GM12878 (cell line): ENCODE results near the gene C2orf69. TPM values are rescaled to one million over a fixed set of nuclear protein-coding genes. Genes with fewer than 3 reads are reported as not detected.

Experiments
- ATAC-seq: fragments of 200-7000 bp; cut with Tn5 transposase; 3 replicates; pipeline ENCODE4 v1.9.1; 2020; ENCODE audit warnings: mild to moderate bottlenecking, moderate library complexity
- BruUV-seq: library from RNA; stranded (reverse); fragments of 400-500 nt; replicated peaks from 2 replicates; lab custom pipeline; 2021; lab: Mats Ljungman, UMichigan
- CTCF ChIA-PET: fragments of 300-600 bp; sonication (Branson Sonifier 250); formaldehyde crosslinking; extraction: SDS; loops from one replicate; lab custom pipeline; 2021; ENCODE audit warnings: inconsistent platforms; lab: Yijun Ruan, JAX
- POLR2A ChIA-PET: fragments of 350-600 bp; formaldehyde crosslinking; extraction: SDS; loops from one replicate; lab custom pipeline; 2021; ENCODE audit warnings: inconsistent platforms; lab: Charles Lee
- RAD21 ChIA-PET: fragments of 300-600 bp; sonication (Branson Sonifier 250); formaldehyde crosslinking; loops from one replicate; lab custom pipeline; 2023; ENCODE audit warnings: antibody characterized with exemption; ENCODE audit not compliant: unreplicated experiment; lab: Charles Lee
- SMC1A ChIA-PET: fragments of 300-600 bp; sonication (Branson Sonifier 250); formaldehyde crosslinking; loops from one replicate; lab custom pipeline; 2023; ENCODE audit not compliant: unreplicated experiment, uncharacterized antibody; lab: Charles Lee
- DNase-seq: peaks from one replicate; pipeline ENCODE4 v3.0.0-alpha.2; 2011; ENCODE audit warnings: low read depth, low spot score
- FAIRE-seq: peaks from 3 replicates; lab custom pipeline; 2011; peaks lifted over from hg19 to GRCh38; lab: Jason Lieb, UNC
- H2AFZ ChIP-seq: 2 replicates; pipeline ENCODE4 v1.6.0; 2011; ENCODE audit warnings: low read depth, low read length, control low read depth; ENCODE audit not compliant: control insufficient read depth
- H3K27ac ChIP-seq: 2 replicates; pipeline ENCODE4 v1.5.1; 2011; ENCODE audit warnings: control low read depth; ENCODE audit not compliant: control insufficient read depth, insufficient read depth
- H3K27me3 ChIP-seq, 2 experiments: replicated peaks in 1 of 2; 2 replicates each; pipeline versions ENCODE4 v1.6.0 to v1.6.1; 2011; ENCODE audit warnings: low read length in 1 of 2; ENCODE audit not compliant: control insufficient read depth in 2 of 2, insufficient read depth in 2 of 2
- H3K36me3 ChIP-seq, 2 experiments: 2 replicates each; pipeline ENCODE4 v1.5.1; 2011; ENCODE audit warnings: low read length in 1 of 2; ENCODE audit not compliant: control insufficient read depth in 2 of 2, insufficient read depth in 2 of 2
- H3K4me1 ChIP-seq: 2 replicates; pipeline ENCODE4 v1.6.1; 2011; ENCODE audit warnings: mild to moderate bottlenecking, low read length, moderate library complexity, mixed read lengths; ENCODE audit not compliant: control insufficient read depth, insufficient read depth
- H3K4me2 ChIP-seq: 2 replicates; pipeline ENCODE4 v1.6.0; 2011; ENCODE audit warnings: control low read depth; ENCODE audit not compliant: control insufficient read depth, insufficient read depth
- H3K4me3 ChIP-seq: fragments of 200-600 bp; sonication (generic); 2 replicates; pipeline ENCODE4 v1.5.1; 2016
- H3K79me2 ChIP-seq: 2 replicates; pipeline ENCODE4 v1.6.0; 2011; ENCODE audit warnings: low read length; ENCODE audit not compliant: control insufficient read depth, insufficient read depth
- H3K9ac ChIP-seq: 2 replicates; pipeline ENCODE4 v1.8.0; 2011; ENCODE audit warnings: low read length, control low read depth, mixed read lengths; ENCODE audit not compliant: control insufficient read depth, insufficient read depth
- H3K9me3 ChIP-seq: replicated peaks from 3 replicates; pipeline ENCODE4 v1.5.1; 2011; ENCODE audit warnings: mild to moderate bottlenecking, low read length; ENCODE audit not compliant: control insufficient read depth, insufficient read depth
- H4K20me1 ChIP-seq: 2 replicates; pipeline ENCODE4 v1.6.0; 2011; ENCODE audit not compliant: control insufficient read depth, insufficient read depth
- CBX3 ChIP-seq: fragments of 200-600 bp; sonication (generic); IDR thresholded peaks from 2 replicates; pipeline ENCODE4 v1.6.1; 2016; ENCODE audit warnings: low read depth, borderline replicate concordance
- HDAC6 ChIP-seq: fragments of 200-600 bp; sonication (generic); IDR thresholded peaks from one replicate; pipeline ENCODE4 v1.8.0; 2017; ENCODE audit warnings: antibody characterized with exemption; ENCODE audit not compliant: unreplicated experiment
- RB1 ChIP-seq: fragments of 450-650 bp; formaldehyde crosslinking; IDR thresholded peaks from 2 replicates; pipeline ENCODE4 v1.6.1; 2017; ENCODE audit warnings: mild to moderate bottlenecking, borderline replicate concordance
- RCOR1 ChIP-seq: conservative IDR thresholded peaks from 2 replicates; pipeline ENCODE4 v1.6.1; 2012; ENCODE audit warnings: low read depth, low read length, improper control_type of control experiment
- RUNX3 ChIP-seq: IDR thresholded peaks from 2 replicates; pipeline ENCODE4 v1.6.1; 2012; ENCODE audit warnings: low read length, inconsistent platforms
- SRF ChIP-seq, 2 experiments: IDR thresholded peaks; 2 replicates each; pipeline ENCODE4 v1.6.1; 2011; ENCODE audit warnings: low read depth in 2 of 2, low read length in 2 of 2, mild to moderate bottlenecking in 1 of 2, moderate library complexity in 1 of 2
- TCF12 ChIP-seq: IDR thresholded peaks from 2 replicates; pipeline ENCODE4 v1.6.1; 2011; ENCODE audit warnings: low read depth, mild to moderate bottlenecking, low read length
- TCF3 ChIP-seq: IDR thresholded peaks from 2 replicates; pipeline ENCODE4 v1.6.1; 2012; ENCODE audit warnings: low read depth, mild to moderate bottlenecking, low read length, borderline replicate concordance; ENCODE audit not compliant: insufficient read depth
- YY1 ChIP-seq: IDR thresholded peaks from 2 replicates; pipeline ENCODE4 v1.6.1; 2011; ENCODE audit warnings: low read depth, mild to moderate bottlenecking, low read length
- ZNF24 ChIP-seq: fragments of 450-650 bp; IDR thresholded peaks from 2 replicates; pipeline ENCODE4 v1.6.1; 2017; ENCODE audit warnings: antibody characterized with exemption, mild to moderate bottlenecking
- ZZZ3 ChIP-seq: IDR thresholded peaks from 2 replicates; pipeline ENCODE4 v1.6.1; 2011; ENCODE audit warnings: low read depth; ENCODE audit not compliant: control insufficient read depth, insufficient read length
- WGBS: methylation state at CpG from one replicate; pipeline ENCODE4 v1.1.6; 2016; ENCODE audit warnings: low lambda C conversion rate; ENCODE audit not compliant: insufficient replicate concordance, insufficient coverage; ENCODE audit errors: missing lambda C conversion rate; 5-methylcytosine and 5-hydroxymethylcytosine counted together
- in situ Hi-C: fragments of 300-500 bp; cut with MboI; formaldehyde crosslinking; loops from 9 replicates; pipeline ENCODE4 v1.14.3; 2018; ENCODE audit warnings: mixed read lengths
- intact Hi-C: fragments of 100-400 bp; cut with micrococcal nuclease; formaldehyde crosslinking; loops from one replicate; pipeline ENCODE4 v1.14.2; 2022; ENCODE audit not compliant: unreplicated experiment
- polyA plus RNA-seq, 11 experiments: library from polyadenylated mRNA; depleted of rRNA in 4 of 11; unstranded in 6 of 11; stranded (reverse) in 5 of 11; fragments of >200 nt; fragmentation: Nextera tagmentation in 4 of 11; fragmentation: Illumina TruSeq in 1 of 11; extraction: Ambion mirVana in 4 of 11; extraction: Trizol in 1 of 11; gene quantifications; 1 replicate in 1 of 11; 2 replicates in 10 of 11; pipeline versions ENCODE4 v1.2.1 to v1.2.3, GENCODE V29; 2011 to 2016; ENCODE audit warnings: inconsistent platforms in 2 of 11, missing spikeins in 2 of 11, low read depth in 1 of 11
- total RNA-seq, 4 experiments: library from RNA; depleted of rRNA in 3 of 4; stranded (reverse); fragments of >200 nt in 3 of 4; fragmentation: Illumina TruSeq in 1 of 4; extraction: Trizol in 1 of 4; gene quantifications; 2 replicates each; pipeline versions ENCODE4 v1.2.1 to v1.2.3, GENCODE V29; 2013 to 2021
- TF ChIP-seq, protein P1 (sequence below): fragments of 150-350 bp; IDR thresholded peaks from 2 replicates; pipeline ENCODE4 v1.6.1; 2014; ENCODE audit warnings: mild to moderate bottlenecking, low read depth, low read length
- TF ChIP-seq, protein P2 (sequence below): fragments of 450-650 bp; conservative IDR thresholded peaks from 2 replicates; pipeline ENCODE4 v1.6.1; 2017; ENCODE audit warnings: mild to moderate bottlenecking, moderate library complexity
- TF ChIP-seq, protein P3 (sequence below): IDR thresholded peaks from 2 replicates; pipeline ENCODE4 v1.6.1; 2011; ENCODE audit warnings: low read depth, low read length, improper control_type of control experiment, borderline replicate concordance
- TF ChIP-seq, protein P4 (sequence below): IDR thresholded peaks from 2 replicates; pipeline ENCODE4 v1.6.1; 2012; ENCODE audit warnings: low read depth, low read length, improper control_type of control experiment

The C2orf69 gene
- total and polyA plus RNA-seq, 10 of the 15 experiments (the other 5 are each of a cell fraction or from before 2014, with no cell fraction given) = 6.3 to 20.3 (median 11.1) TPM

DNA sequence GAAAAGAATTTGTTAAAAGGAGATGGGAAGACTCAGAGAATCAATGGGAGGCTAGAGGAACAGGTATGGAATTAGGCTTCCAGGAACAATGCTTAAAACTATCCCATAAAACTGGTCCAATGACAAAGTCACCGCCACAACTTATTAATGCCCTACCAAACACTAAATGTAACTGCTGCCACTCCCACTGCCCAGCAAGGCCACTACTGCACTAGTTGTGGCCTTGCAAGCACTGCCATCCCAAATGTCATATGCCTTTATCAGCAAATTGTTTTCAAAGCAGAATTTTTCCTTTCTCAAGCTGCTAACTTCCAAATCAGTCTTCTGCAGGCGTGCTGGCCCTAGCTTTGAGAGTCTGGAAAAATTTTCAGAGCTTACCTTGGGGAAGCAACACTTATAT is 14.5 kb upstream of the C2orf69 start:
- no peak overlapping the region for H2AFZ ChIP-seq
- CTCF ChIA-PET = no interaction called here
- H3K9me3 ChIP-seq = no peaks in the 10 kb centered on the region
- ATAC-seq (no peak), FAIRE-seq (no peak), DNase-seq (no peak)
- intact Hi-C loops (no loop called here), in situ Hi-C loops (no loop called here)
- H4K20me1 ChIP-seq = no peaks in the 10 kb centered on the region
- no peak overlapping the region for H3K4me2 ChIP-seq
- POLR2A ChIA-PET = no interaction called here
- no peaks in the 10 kb centered on the region for H3K4me1 ChIP-seq
- RAD21 ChIA-PET = no interaction called here
- H3K9ac ChIP-seq = no peak overlapping the region
- no peaks in the 10 kb centered on the region for H3K79me2 ChIP-seq
- no peaks in the 10 kb centered on the region for H3K27me3 ChIP-seq
- 19% methylated on average over 2 of the region's 2 CpGs for whole genome bisulfite sequencing
- H3K4me3 ChIP-seq = no peak overlapping the region
- no peaks in the 10 kb centered on the region for H3K36me3 ChIP-seq
- no peak overlapping the region for H3K27ac ChIP-seq
- TF ChIP-seq RUNX3 (no peak), YY1 (no peak), TCF12 (no peak), TCF3 (no peak), RCOR1 (no peak), HDAC6 (no peak)
- TF ChIP-seq, protein P1, sequence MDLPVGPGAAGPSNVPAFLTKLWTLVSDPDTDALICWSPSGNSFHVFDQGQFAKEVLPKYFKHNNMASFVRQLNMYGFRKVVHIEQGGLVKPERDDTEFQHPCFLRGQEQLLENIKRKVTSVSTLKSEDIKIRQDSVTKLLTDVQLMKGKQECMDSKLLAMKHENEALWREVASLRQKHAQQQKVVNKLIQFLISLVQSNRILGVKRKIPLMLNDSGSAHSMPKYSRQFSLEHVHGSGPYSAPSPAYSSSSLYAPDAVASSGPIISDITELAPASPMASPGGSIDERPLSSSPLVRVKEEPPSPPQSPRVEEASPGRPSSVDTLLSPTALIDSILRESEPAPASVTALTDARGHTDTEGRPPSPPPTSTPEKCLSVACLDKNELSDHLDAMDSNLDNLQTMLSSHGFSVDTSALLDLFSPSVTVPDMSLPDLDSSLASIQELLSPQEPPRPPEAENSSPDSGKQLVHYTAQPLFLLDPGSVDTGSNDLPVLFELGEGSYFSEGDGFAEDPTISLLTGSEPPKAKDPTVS = no peak
- SMC1A ChIA-PET = interaction anchor here (0.6 kb wide), 1 partner anchor 26 kb away, joined by 3 read pairs; no protein-coding TSS in a partner anchor
- BruUV-seq = no TSS peak

DNA sequence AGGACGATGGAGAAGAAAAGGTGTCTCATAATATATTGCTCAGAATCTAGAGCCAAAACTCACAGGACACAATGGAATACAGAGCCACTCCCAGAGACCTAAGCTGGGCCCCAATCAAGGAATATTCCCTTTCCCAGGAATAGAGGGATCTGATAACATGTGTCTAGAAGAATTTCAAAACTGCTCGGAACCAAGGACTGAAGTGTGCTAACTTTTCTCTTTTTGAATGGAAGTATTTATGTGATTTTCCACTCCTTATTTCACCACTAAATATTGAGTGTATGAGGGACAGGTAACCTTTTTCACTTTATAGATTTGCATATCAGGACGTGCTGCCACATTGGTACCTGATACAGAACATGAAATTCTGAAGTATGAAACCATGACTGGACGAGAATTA is 9.2 kb upstream of the C2orf69 start:
- Histone ChIP-seq H3K4me1 (no peaks in the 10 kb centered on the region), H3K4me3 (no peak overlapping the region), H3K27me3 (no peaks in the 10 kb centered on the region), H3K9ac (no peak overlapping the region), H4K20me1 (no peaks in the 10 kb centered on the region), H3K79me2 (no peaks in the 10 kb centered on the region), H3K4me2 (no peak overlapping the region), H3K36me3 (no peaks in the 10 kb centered on the region), H3K9me3 (no peaks in the 10 kb centered on the region), H2AFZ (no peak overlapping the region), H3K27ac (no peak overlapping the region)
- ChIA-PET SMC1A (interaction anchor here (1.2 kb wide), 1 partner anchor 38 kb away, joined by 4 read pairs; no protein-coding TSS in a partner anchor), POLR2A (no interaction called here), RAD21 (no interaction called here), CTCF (no interaction called here)
- no peak for FAIRE-seq
- no peak for ATAC-seq
- in situ Hi-C loops (no loop called here), intact Hi-C loops (no loop called here)
- no peak for DNase-seq
- BruUV-seq = no TSS peak
- WGBS = 49% methylated on average over 4 of the region's 4 CpGs
- TF ChIP-seq RB1 (no peak), SRF (IDR thresholded peaks at IDR 0.05; ENCODE audit: low read depth in 2 of 2, low read length in 2 of 2) (no peak), ZNF24 (no peak), TCF12 (no peak), CBX3 (no peak), ZZZ3 (no peak)
- TF ChIP-seq, protein P2, sequence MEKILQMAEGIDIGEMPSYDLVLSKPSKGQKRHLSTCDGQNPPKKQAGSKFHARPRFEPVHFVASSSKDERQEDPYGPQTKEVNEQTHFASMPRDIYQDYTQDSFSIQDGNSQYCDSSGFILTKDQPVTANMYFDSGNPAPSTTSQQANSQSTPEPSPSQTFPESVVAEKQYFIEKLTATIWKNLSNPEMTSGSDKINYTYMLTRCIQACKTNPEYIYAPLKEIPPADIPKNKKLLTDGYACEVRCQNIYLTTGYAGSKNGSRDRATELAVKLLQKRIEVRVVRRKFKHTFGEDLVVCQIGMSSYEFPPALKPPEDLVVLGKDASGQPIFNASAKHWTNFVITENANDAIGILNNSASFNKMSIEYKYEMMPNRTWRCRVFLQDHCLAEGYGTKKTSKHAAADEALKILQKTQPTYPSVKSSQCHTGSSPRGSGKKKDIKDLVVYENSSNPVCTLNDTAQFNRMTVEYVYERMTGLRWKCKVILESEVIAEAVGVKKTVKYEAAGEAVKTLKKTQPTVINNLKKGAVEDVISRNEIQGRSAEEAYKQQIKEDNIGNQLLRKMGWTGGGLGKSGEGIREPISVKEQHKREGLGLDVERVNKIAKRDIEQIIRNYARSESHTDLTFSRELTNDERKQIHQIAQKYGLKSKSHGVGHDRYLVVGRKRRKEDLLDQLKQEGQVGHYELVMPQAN = no peak
- TF ChIP-seq, protein P3, sequence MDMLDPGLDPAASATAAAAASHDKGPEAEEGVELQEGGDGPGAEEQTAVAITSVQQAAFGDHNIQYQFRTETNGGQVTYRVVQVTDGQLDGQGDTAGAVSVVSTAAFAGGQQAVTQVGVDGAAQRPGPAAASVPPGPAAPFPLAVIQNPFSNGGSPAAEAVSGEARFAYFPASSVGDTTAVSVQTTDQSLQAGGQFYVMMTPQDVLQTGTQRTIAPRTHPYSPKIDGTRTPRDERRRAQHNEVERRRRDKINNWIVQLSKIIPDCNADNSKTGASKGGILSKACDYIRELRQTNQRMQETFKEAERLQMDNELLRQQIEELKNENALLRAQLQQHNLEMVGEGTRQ = no peak
- TF ChIP-seq, protein P4, sequence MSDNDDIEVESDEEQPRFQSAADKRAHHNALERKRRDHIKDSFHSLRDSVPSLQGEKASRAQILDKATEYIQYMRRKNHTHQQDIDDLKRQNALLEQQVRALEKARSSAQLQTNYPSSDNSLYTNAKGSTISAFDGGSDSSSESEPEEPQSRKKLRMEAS = no peak
